ENCODE data around the gene CHIC2.
"Not testable (repeated sequence)": the region's sequence is repeated elsewhere in the genome, so short reads cannot be mapped to it uniquely, and the experiment has no call there.

CHIC2 gene

DNA sequence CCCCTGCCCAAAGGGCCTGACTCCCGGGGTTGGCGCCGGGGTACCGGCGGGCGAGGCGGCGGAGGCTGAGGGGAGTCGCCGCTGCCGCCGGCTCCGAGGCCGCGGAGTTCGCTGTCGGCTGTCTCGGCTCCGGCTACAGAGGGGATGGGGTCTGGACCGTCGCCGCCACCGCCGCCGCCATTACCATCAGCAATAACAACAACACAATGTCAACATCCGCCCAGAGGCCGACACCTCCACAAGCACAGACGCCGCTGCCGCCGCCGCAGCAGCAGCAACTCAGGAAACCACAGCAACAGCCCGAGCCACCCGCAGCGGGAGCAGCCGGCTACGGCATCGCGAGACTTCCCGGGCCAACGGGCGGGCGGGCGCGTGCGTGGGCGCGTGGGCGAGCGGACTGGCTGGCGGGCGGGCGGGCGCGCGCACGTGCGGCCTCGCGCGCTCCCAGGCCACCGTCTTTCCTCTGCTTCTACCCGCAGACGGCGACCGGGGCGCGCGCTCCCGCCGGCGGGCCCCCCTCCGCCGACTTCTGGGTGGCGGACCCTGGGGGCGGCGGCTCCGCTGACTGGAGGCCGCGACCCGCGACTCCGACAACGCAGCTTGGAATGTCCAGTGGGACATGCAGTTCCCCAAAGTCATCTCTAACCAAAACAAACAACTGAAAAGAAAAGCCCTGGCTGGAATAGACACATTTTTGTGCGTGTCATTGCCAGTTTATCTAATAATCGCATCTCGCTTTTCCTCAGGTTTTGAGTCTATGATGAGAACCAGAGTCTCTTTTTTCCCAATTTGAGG, at the start of gene CHIC2:
CHIC2 (minus strand) TSS at position 289 of the 795 bp plus-strand sequence. CDS start 305 bp downstream, outside the sequence.
- peak within 1 kb of the TSS; percentile 89 for H3K9ac ChIP-seq (ENCODE audit: low read length)
- peaks cover 29% of the 10 kb centered on the region for H3K4me1 ChIP-seq (ENCODE audit: insufficient read depth, low read length)
- peak within 1 kb of the TSS; percentile 91 to 96 for H3K4me3 ChIP-seq (ENCODE audit: low read depth in 1 of 2, low read length in 2 of 2)
- H3K9me3 ChIP-seq (ENCODE audit: low read length) = no peaks in the 10 kb centered on the region
- H3K27me3 ChIP-seq (ENCODE audit: control insufficient read depth in 1 of 2, insufficient read depth in 2 of 2, low read length in 2 of 2) = no peaks in the 10 kb centered on the region
- peak within 1 kb of the TSS; percentile 96 for H3K27ac ChIP-seq (ENCODE audit: low read depth, low read length)
- H3K36me3 ChIP-seq (ENCODE audit: insufficient read depth, low read length) = no peaks in the 10 kb centered on the region

DNA sequence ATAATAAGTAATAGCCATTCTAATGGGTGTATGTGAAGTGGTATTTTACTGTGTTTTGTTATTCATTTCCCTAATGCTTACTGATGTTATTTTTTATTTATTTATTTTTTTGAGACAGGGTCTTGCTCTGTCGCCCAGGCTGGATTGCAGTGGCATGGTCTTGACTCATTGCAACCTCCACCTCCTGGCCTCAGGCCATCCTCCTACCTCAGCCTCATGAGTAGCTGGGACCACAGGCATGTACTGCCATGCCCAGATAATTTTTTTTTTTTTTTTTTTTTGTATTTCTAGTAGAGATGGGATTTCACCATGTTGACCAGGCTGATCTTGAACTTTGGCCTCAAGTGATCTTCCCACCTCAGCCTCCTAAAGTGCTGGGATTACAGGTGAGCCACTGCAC, 48.8 kb upstream of the CHIC2 start:
- not testable (repeated sequence) for H3K9me3 ChIP-seq (ENCODE audit: low read length); H3K4me1 ChIP-seq (ENCODE audit: insufficient read depth, low read length); H3K27ac ChIP-seq (ENCODE audit: low read depth, low read length); H3K4me3 ChIP-seq (ENCODE audit: low read depth in 1 of 2, low read length in 2 of 2); H3K9ac ChIP-seq (ENCODE audit: low read length); H3K36me3 ChIP-seq (ENCODE audit: insufficient read depth, low read length)
- peaks cover 23 to 25% of the 10 kb centered on the region in 2 donors for H3K27me3 ChIP-seq (ENCODE audit: control insufficient read depth in 1 of 2, insufficient read depth in 2 of 2, low read length in 2 of 2)

DNA sequence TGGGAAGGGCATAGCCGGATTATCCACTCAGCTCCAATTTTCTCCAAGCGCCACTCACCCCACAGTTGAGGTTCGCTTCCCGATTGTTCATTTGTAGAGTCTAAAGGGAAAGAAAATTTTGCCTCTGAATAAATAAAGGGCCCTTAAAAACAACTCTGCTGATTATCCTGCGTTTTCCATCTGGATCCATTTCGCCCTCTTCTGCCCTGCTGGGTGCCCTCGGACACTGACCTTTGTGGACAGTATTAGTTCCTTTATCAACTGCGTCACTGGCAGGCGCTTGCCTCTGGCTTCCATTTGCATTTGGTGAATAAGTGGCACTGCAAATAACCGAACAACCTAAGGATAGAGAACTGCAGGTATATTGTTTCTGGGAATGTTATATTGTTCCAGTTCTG, 45.6 kb upstream of the CHIC2 start:
- H3K27ac ChIP-seq (ENCODE audit: low read depth, low read length) = no peak overlapping the region
- H3K4me1 ChIP-seq (ENCODE audit: insufficient read depth, low read length) = no peaks in the 10 kb centered on the region
- H3K9me3 ChIP-seq (ENCODE audit: low read length) = no peaks in the 10 kb centered on the region
- H3K27me3 ChIP-seq (ENCODE audit: control insufficient read depth in 1 of 2, insufficient read depth in 2 of 2, low read length in 2 of 2) = peaks cover 34 to 36% of the 10 kb centered on the region in 2 donors
- no peak overlapping the region for H3K9ac ChIP-seq (ENCODE audit: low read length)
- no peaks in the 10 kb centered on the region for H3K36me3 ChIP-seq (ENCODE audit: insufficient read depth, low read length)
- no peak overlapping the region for H3K4me3 ChIP-seq (ENCODE audit: low read depth in 1 of 2, low read length in 2 of 2)

DNA sequence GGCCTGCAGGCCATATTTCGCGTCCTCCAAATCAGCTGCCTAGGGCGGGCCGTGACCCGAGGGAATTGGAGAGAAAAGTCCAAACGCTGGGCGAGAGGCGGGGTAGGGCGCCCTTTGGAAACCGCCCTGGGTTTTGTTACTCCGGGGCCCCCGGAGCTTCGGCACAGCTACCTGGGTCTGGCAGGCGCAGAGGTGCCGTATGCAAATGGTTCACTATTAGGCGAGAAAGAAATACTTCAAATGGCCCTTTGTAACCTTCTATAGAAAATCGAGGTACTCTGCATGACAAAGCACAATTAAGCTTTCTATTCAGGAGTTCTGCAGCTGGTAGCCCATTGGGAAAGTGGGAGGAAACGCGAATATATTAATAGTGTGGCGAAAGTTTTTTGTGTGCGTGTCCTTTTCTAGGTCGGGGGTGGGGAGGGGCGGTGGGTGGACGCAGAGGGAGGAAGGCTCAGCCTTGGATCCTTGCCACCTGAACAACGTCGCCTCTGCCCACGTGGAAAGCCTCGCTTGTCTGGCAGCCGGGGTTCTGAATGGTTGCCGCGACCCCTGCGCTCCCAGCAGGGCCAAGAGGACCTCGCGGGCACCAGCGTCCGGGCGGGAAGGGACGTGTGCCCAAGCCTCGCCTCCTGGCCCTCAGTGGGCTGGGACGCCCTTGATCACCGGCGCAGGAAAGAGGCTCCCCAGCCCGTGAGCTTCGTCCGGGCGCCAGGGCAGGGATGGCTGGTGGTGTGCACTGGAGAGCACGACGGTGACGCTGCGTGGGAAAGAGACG, 45.0 kb upstream of the CHIC2 start:
- H3K4me1 ChIP-seq (ENCODE audit: insufficient read depth, low read length) = no peaks in the 10 kb centered on the region
- peaks cover 38 to 39% of the 10 kb centered on the region in 2 donors for H3K27me3 ChIP-seq (ENCODE audit: control insufficient read depth in 1 of 2, insufficient read depth in 2 of 2, low read length in 2 of 2)
- H3K4me3 ChIP-seq (ENCODE audit: low read depth in 1 of 2, low read length in 2 of 2) = no peak overlapping the region
- H3K36me3 ChIP-seq (ENCODE audit: insufficient read depth, low read length) = no peaks in the 10 kb centered on the region
- H3K9me3 ChIP-seq (ENCODE audit: low read length) = no peaks in the 10 kb centered on the region
- no peak overlapping the region for H3K9ac ChIP-seq (ENCODE audit: low read length)
- H3K27ac ChIP-seq (ENCODE audit: low read depth, low read length) = no peak overlapping the region

DNA sequence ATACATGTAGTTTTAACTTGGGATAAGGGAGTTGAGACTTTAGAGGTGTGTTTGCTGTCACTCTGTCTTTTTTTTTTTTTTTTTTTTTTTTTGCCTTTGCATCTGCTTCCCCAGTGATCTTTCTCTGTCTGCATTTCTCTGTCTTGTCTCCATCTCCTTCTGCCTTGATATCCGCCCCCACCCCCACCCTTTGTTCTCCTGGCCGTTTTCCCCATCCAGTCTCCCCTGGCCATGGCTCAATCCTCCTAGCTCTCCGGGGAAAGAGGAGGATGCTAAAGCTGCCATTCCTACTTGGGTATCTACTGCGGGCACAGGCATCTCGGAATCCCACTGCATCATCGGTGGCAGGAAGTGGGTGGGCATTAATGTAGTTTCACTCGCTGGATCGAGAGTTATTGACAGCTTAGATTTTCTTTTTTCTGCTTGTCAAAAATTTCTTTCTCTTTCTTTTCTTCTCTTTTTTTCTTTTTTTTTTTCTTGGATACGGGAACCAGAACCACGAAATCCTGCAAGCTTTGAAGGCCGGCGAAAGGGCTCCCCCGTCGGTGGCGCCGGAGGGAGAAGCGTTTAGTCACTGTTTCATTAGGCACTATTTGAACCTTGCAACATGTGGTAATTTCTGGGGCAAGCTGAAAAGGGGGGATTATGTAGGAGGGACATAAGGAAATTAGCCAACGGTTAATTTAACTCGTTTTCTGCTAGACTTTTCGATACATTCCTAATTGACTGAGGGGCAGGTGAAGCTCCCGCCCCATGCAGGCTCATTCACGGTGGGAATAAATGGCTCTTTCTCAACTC, 43.7 kb upstream of the CHIC2 start:
- Histone ChIP-seq H3K27me3 (ENCODE audit: control insufficient read depth in 1 of 2, insufficient read depth in 2 of 2, low read length in 2 of 2) (peaks cover 40 to 50% of the 10 kb centered on the region in 2 donors), H3K36me3 (ENCODE audit: insufficient read depth, low read length) (no peaks in the 10 kb centered on the region), H3K27ac (ENCODE audit: low read depth, low read length) (no peak overlapping the region), H3K4me3 (ENCODE audit: low read depth in 1 of 2, low read length in 2 of 2) (no peak overlapping the region), H3K9me3 (ENCODE audit: low read length) (no peaks in the 10 kb centered on the region), H3K4me1 (ENCODE audit: insufficient read depth, low read length) (peaks cover 9% of the 10 kb centered on the region), H3K9ac (ENCODE audit: low read length) (no peak overlapping the region)

DNA sequence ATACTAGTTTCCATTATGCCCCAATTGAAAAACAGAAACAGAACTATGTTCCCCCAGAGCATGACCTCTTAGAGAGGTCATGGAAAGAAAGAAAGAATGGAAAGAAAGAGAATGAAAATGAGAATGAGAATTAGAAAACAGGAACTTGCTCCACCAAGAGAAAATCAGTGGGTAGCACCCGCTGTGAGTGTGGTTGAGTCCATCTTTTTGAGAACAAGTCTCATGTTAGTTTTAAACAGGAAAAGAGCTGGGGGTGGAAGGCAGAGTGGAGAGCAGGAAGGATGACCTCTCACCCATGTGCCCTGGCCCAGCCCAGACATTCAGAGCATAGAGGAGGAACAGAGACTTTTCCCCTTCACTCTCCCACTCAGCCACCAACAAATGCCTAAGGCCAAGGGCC, 40.5 kb upstream of the CHIC2 start:
- Histone ChIP-seq H3K4me3 (ENCODE audit: low read depth in 1 of 2, low read length in 2 of 2) (no peak overlapping the region), H3K36me3 (ENCODE audit: insufficient read depth, low read length) (no peaks in the 10 kb centered on the region), H3K4me1 (ENCODE audit: insufficient read depth, low read length) (peaks cover 20% of the 10 kb centered on the region), H3K27ac (ENCODE audit: low read depth, low read length) (no peak overlapping the region), H3K27me3 (ENCODE audit: control insufficient read depth in 1 of 2, insufficient read depth in 2 of 2, low read length in 2 of 2) (peaks cover 53 to 74% of the 10 kb centered on the region in 2 donors), H3K9ac (ENCODE audit: low read length) (no peak overlapping the region), H3K9me3 (ENCODE audit: low read length) (no peaks in the 10 kb centered on the region)

DNA sequence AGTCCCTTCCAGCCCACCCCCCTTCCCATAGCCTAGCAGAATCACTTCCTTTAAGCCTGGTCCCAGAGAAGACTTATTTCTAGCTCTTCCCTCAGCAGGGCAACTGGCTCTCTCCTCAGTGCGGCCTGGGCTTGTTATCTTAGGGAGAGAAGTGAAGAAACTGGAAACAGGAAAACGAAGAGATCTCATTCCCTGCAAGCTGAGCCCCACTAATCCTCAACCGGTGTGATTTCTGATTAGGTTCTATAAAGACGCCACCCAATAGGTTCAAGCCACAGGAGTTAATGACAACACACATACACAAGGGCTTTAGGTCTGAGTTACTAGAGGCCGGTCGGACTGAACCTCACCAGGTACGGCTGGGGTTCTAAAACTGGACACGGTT, 38.8 kb upstream of the CHIC2 start:
- H3K27ac ChIP-seq (ENCODE audit: low read depth, low read length) = no peak overlapping the region
- H3K36me3 ChIP-seq (ENCODE audit: insufficient read depth, low read length) = no peaks in the 10 kb centered on the region
- H3K4me1 ChIP-seq (ENCODE audit: insufficient read depth, low read length) = peaks cover 20% of the 10 kb centered on the region
- H3K27me3 ChIP-seq (ENCODE audit: control insufficient read depth in 1 of 2, insufficient read depth in 2 of 2, low read length in 2 of 2) = peaks cover 45 to 74% of the 10 kb centered on the region in 2 donors
- H3K4me3 ChIP-seq (ENCODE audit: low read depth in 1 of 2, low read length in 2 of 2) = peak overlapping the region in 1 of 2 donors; percentile 32
- no peaks in the 10 kb centered on the region for H3K9me3 ChIP-seq (ENCODE audit: low read length)
- no peak overlapping the region for H3K9ac ChIP-seq (ENCODE audit: low read length)

DNA sequence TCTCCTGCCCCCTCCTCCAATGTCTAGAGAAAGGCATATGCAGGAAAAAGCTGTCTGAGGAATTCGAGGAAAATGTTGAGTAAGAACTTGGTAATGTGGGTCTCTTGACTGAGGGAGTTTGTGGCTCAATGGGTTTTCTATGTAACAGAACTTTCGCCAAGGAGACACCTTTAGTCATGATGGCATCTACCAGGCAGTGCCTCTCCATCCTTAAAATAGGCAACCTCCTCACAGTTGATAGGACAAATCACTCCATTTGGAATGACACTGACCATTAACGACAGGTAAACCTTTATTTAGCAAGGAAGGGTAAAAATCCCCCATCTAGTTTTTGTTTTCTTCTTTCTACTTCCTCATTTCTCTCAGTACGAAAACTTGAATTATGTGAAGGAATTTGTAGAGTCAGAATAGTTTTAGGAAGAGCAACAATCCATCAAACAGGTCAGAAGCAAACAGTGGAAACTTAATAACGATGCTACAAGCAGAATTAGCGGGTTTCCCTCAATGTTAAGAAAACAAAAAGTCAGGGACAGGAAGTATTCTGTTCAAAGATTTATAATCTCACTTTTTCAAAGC, 38.2 kb upstream of the CHIC2 start:
- no peaks in the 10 kb centered on the region for H3K36me3 ChIP-seq (ENCODE audit: insufficient read depth, low read length)
- H3K9ac ChIP-seq (ENCODE audit: low read length) = no peak overlapping the region
- H3K9me3 ChIP-seq (ENCODE audit: low read length) = no peaks in the 10 kb centered on the region
- no peak overlapping the region for H3K4me3 ChIP-seq (ENCODE audit: low read depth in 1 of 2, low read length in 2 of 2)
- H3K27ac ChIP-seq (ENCODE audit: low read depth, low read length) = no peak overlapping the region
- peaks cover 20% of the 10 kb centered on the region for H3K4me1 ChIP-seq (ENCODE audit: insufficient read depth, low read length)
- H3K27me3 ChIP-seq (ENCODE audit: control insufficient read depth in 1 of 2, insufficient read depth in 2 of 2, low read length in 2 of 2) = peaks cover 40 to 78% of the 10 kb centered on the region in 2 donors

DNA sequence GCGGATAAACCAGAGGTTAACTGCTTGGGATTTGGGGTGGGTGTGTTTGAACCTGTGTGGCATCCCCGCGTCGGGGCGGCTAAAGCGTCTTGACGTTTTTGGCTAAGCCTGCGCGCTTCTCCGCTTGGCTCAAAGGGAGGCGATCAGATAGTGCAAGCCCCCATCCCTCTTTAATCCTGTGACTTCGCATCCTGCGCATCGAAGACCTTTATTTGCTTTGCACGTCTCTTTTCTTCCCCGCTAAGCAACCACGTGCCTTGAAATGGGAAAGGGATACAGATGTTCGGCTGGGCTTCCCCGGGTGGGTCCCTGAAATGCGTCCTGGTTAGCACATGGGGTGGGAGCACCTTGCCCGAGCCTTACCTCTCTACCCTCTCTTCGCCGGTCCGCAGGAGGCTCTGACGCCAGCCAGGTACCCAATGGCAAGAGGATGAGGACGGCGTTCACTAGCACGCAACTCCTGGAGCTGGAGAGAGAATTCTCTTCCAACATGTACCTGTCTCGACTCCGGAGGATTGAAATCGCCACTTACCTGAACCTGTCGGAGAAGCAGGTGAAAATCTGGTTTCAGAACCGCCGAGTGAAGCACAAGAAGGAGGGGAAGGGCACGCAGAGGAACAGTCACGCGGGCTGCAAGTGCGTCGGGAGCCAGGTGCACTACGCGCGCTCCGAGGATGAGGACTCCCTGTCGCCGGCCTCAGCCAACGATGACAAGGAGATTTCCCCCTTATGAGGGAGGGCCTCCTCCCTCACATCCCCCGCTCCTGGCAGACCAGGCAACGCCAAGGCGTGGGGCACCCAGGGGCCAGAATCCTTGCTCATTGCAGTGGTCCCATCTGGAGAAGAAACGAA, 37.0 kb upstream of the CHIC2 start:
- Histone ChIP-seq H3K4me1 (ENCODE audit: insufficient read depth, low read length) (peaks cover 20% of the 10 kb centered on the region), H3K4me3 (ENCODE audit: low read depth in 1 of 2, low read length in 2 of 2) (peak overlapping the region in 1 of 2 donors; percentile 46), H3K9ac (ENCODE audit: low read length) (no peak overlapping the region), H3K9me3 (ENCODE audit: low read length) (no peaks in the 10 kb centered on the region), H3K27ac (ENCODE audit: low read depth, low read length) (no peak overlapping the region), H3K27me3 (ENCODE audit: control insufficient read depth in 1 of 2, insufficient read depth in 2 of 2, low read length in 2 of 2) (peaks cover 50 to 86% of the 10 kb centered on the region in 2 donors), H3K36me3 (ENCODE audit: insufficient read depth, low read length) (no peaks in the 10 kb centered on the region)

DNA sequence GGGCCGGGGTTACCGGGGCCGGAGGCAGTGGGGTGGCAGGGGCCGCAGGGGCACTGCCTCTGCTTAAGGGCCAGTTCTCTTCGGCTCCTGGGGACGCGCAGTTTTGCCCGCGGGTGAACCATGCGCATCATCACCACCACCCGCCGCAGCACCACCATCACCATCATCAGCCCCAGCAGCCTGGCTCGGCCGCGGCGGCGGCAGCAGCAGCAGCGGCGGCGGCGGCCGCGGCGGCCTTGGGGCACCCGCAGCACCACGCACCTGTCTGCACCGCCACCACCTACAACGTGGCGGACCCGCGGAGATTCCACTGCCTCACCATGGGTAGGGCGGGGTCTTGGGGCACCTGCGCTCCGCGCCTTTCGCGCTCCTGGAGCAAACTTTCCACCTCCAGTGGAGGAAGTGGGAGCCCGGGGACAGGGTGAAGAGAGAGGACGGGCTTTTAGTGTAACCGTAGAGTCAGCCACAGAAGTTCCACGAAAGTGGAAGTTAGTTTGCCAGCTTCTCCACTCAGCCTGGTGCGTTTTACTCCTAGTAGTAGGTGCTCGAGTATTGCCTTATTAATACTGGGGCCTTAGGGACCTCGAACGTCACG, 36.3 kb upstream of the CHIC2 start:
- H3K9me3 ChIP-seq (ENCODE audit: low read length) = no peaks in the 10 kb centered on the region
- peaks cover 20% of the 10 kb centered on the region for H3K4me1 ChIP-seq (ENCODE audit: insufficient read depth, low read length)
- peaks cover 57 to 87% of the 10 kb centered on the region in 2 donors for H3K27me3 ChIP-seq (ENCODE audit: control insufficient read depth in 1 of 2, insufficient read depth in 2 of 2, low read length in 2 of 2)
- peak overlapping the region; percentile 32 to 46 for H3K4me3 ChIP-seq (ENCODE audit: low read depth in 1 of 2, low read length in 2 of 2)
- no peak overlapping the region for H3K27ac ChIP-seq (ENCODE audit: low read depth, low read length)
- no peak overlapping the region for H3K9ac ChIP-seq (ENCODE audit: low read length)
- H3K36me3 ChIP-seq (ENCODE audit: insufficient read depth, low read length) = no peaks in the 10 kb centered on the region

Measured in muscle layer of colon (tissue), 2 donors.